Measurements from ENCODE around the gene PRRG2. TPM values are rescaled to one million over a fixed set of nuclear protein-coding genes. Genes with fewer than 3 reads are reported as not detected.

PRRG2 gene
- total and polyA plus RNA-seq, 2 of the 13 experiments (the other 11 are each of a cell fraction or from before 2014, with no cell fraction given) = 0.66 to 0.82 TPM

DNA sequence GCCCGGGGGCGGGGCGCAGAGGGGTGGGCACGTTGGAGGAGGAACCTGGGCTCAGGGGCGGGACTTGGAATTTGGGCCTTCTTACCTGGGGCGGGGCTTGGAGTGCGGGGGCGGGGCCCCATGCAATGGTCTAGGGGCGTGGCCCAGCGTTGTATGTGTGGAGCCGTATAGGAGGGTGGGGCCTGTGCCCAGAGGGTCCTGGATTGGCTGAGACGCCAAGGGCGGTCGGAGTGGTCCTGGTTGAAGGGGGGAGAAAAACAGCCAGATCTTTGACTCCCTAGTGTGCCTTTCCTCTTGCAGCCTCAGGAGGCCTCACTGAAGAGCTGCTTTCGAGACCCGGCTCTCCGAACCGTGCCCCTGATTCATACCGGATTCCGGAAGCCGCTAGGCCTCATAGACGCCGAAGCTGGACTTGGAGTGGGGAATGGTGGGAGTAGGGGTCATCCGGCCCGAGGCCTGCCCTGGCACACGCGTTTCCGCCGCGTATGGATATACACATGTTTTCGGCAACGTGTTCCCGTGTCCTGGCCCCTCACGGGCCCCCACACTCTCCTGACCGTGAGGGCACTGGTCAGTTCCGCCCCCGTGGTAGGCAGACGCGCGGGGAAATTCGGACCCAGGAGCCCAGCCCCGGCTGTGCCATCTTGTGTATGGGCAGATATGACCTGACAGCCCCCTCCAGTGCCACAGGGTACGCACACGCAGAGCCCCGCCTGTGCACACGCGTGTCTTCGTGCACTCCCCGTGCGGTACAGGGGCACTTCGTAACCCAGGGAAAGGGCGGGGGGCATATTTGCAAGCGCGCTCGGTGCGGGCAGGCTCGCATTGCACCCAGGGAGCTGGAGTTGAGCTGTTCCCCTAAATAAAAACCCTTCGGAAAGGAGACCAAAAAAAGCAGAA, 9.2 kb downstream of the PRRG2 start (continued):
- TF ChIP-seq ZC3H4 (CRISPR knock-in tag; IDR thresholded peaks at IDR 0.05; ENCODE audit: borderline replicate concordance) (peak; percentile 74; the same call in 1 of the 2 replicates), CAMTA2 (CRISPR knock-in tag; IDR thresholded peaks at IDR 0.05; ENCODE audit: borderline replicate concordance) (peak; percentile 53; the same call in 1 of the 2 replicates), ZBTB8A (CRISPR knock-in tag; IDR thresholded peaks at IDR 0.05; ENCODE audit: borderline replicate concordance, low read depth) (no peak), ZNF496 (CRISPR knock-in tag; IDR thresholded peaks at IDR 0.05; ENCODE audit: insufficient replicate concordance) (no peak), ARID2 (CRISPR knock-in tag; IDR thresholded peaks at IDR 0.05; ENCODE audit: borderline replicate concordance) (0 out of 2 replicates have a peak, but pooled peaks have one; percentile 31), CHD2 (IDR thresholded peaks at IDR 0.05; ENCODE audit: low read depth, low read length) (no peak), ZNF850 (CRISPR knock-in tag; conservative IDR thresholded peaks at IDR 0.05) (no peak), MAFK (conservative IDR thresholded peaks at IDR 0.05 in 1 of 2, IDR thresholded peaks at IDR 0.05 in 1 of 2; ENCODE audit: low read length in 2 of 2) (no peak), NR1H2 (CRISPR knock-in tag; IDR thresholded peaks at IDR 0.05; ENCODE audit: borderline replicate concordance, low read depth) (no peak), HDAC6 (IDR thresholded peaks at IDR 0.05; ENCODE audit: low read depth, low read length) (no peak), GTF3A (CRISPR knock-in tag; conservative IDR thresholded peaks at IDR 0.05) (no peak), ZSCAN25 (CRISPR knock-in tag; IDR thresholded peaks at IDR 0.05) (no peak), ZMAT3 (CRISPR knock-in tag; conservative IDR thresholded peaks at IDR 0.05) (0 out of 2 replicates have a peak, but pooled peaks have one; percentile 63), ZNF282 (IDR thresholded peaks at IDR 0.05; ENCODE audit: partially characterized antibody) (no peak), JUN (CRISPR knock-in tag; IDR thresholded peaks at IDR 0.05) (no peak), ZNF879 (CRISPR knock-in tag; IDR thresholded peaks at IDR 0.05) (peak; percentile 67; the same call in 1 of the 2 replicates)
- TF ChIP-seq, protein P1, sequence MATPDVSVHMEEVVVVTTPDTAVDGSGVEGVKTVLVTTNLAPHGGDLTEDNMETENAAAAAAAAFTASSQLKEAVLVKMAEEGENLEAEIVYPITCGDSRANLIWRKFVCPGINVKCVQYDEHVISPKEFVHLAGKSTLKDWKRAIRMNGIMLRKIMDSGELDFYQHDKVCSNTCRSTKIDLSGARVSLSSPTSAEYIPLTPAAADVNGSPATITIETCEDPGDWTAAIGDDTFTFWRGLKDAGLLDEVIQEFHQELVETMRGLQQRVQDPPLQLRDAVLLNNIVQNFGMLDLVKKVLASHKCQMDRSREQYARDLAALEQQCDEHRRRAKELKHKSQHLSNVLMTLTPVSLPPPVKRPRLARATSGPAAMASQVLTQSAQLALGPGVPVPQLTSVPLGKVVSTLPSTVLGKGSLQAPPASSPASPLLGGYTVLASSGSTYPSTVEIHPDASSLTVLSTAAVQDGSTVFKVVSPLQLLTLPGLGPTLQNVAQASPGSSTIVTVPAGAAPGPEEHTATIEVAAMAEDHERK (CRISPR knock-in tag; IDR thresholded peaks at IDR 0.05; ENCODE audit: low read depth) = no peak
- TF ChIP-seq, protein P2, sequence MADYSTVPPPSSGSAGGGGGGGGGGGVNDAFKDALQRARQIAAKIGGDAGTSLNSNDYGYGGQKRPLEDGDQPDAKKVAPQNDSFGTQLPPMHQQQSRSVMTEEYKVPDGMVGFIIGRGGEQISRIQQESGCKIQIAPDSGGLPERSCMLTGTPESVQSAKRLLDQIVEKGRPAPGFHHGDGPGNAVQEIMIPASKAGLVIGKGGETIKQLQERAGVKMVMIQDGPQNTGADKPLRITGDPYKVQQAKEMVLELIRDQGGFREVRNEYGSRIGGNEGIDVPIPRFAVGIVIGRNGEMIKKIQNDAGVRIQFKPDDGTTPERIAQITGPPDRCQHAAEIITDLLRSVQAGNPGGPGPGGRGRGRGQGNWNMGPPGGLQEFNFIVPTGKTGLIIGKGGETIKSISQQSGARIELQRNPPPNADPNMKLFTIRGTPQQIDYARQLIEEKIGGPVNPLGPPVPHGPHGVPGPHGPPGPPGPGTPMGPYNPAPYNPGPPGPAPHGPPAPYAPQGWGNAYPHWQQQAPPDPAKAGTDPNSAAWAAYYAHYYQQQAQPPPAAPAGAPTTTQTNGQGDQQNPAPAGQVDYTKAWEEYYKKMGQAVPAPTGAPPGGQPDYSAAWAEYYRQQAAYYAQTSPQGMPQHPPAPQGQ (CRISPR knock-in tag; IDR thresholded peaks at IDR 0.05; ENCODE audit: borderline replicate concordance) = no peak
- TF ChIP-seq, protein P3, sequence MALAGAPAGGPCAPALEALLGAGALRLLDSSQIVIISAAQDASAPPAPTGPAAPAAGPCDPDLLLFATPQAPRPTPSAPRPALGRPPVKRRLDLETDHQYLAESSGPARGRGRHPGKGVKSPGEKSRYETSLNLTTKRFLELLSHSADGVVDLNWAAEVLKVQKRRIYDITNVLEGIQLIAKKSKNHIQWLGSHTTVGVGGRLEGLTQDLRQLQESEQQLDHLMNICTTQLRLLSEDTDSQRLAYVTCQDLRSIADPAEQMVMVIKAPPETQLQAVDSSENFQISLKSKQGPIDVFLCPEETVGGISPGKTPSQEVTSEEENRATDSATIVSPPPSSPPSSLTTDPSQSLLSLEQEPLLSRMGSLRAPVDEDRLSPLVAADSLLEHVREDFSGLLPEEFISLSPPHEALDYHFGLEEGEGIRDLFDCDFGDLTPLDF (CRISPR knock-in tag; IDR thresholded peaks at IDR 0.05) = 0 out of 2 replicates have a peak, but pooled peaks have one; percentile 20

Data from HepG2 (cell line).